ENCODE measurements around the gene PTPRD.

The PTPRD gene

GRCh38 chr9:10146517-10147331, 466.1 kb downstream of the PTPRD start:
- Histone ChIP-seq H2AFZ (ENCODE audit: low read depth) (no peak overlapping the region), H3K27ac (no peak overlapping the region), H3K4me2 (no peak overlapping the region), H4K20me1 (ENCODE audit: insufficient read depth) (no peaks in the 10 kb centered on the region), H3K9ac (no peak overlapping the region), H3K79me2 (ENCODE audit: insufficient read depth, low read depth) (no peaks in the 10 kb centered on the region), H3K4me1 (ENCODE audit: low read depth, poor library complexity, severe bottlenecking) (no peaks in the 10 kb centered on the region), H3K27me3 (ENCODE audit: insufficient read depth, low read depth) (no peaks in the 10 kb centered on the region), H3K4me3 (IDR thresholded peaks at IDR 0.05; ENCODE audit: insufficient read depth, low read depth, low read length) (no peak overlapping the region), H3K36me3 (ENCODE audit: insufficient read depth) (no peaks in the 10 kb centered on the region)
- TF ChIP-seq CTCF (conservative IDR thresholded peaks at IDR 0.05; ENCODE audit: low read depth, low read length), result no peak

- Histone ChIP-seq H3K36me3 (ENCODE audit: insufficient read depth) (no peaks in the 10 kb centered on the region), H3K27ac (no peak overlapping the region), H3K9ac (no peak overlapping the region), H3K4me2 (no peak overlapping the region), H3K27me3 (ENCODE audit: insufficient read depth, low read depth) (no peaks in the 10 kb centered on the region), H4K20me1 (ENCODE audit: insufficient read depth) (no peaks in the 10 kb centered on the region), H3K4me3 (IDR thresholded peaks at IDR 0.05; ENCODE audit: insufficient read depth, low read depth, low read length) (no peak overlapping the region), H3K79me2 (ENCODE audit: insufficient read depth, low read depth) (no peaks in the 10 kb centered on the region), H3K4me1 (ENCODE audit: low read depth, poor library complexity, severe bottlenecking) (no peaks in the 10 kb centered on the region), H2AFZ (ENCODE audit: low read depth) (no peak overlapping the region)
- no peak for TF ChIP-seq CTCF (conservative IDR thresholded peaks at IDR 0.05; ENCODE audit: low read depth, low read length)
Observed at GRCh38 chr9:10144355-10144754, 468.4 kb downstream of the PTPRD start.

- Histone ChIP-seq H3K36me3 (ENCODE audit: insufficient read depth) (no peaks in the 10 kb centered on the region), H3K4me2 (no peak overlapping the region), H3K27ac (no peak overlapping the region), H3K79me2 (ENCODE audit: insufficient read depth, low read depth) (no peaks in the 10 kb centered on the region), H3K9ac (no peak overlapping the region), H3K4me3 (IDR thresholded peaks at IDR 0.05; ENCODE audit: insufficient read depth, low read depth, low read length) (no peak overlapping the region), H2AFZ (ENCODE audit: low read depth) (no peak overlapping the region), H4K20me1 (ENCODE audit: insufficient read depth) (no peaks in the 10 kb centered on the region), H3K27me3 (ENCODE audit: insufficient read depth, low read depth) (no peaks in the 10 kb centered on the region), H3K4me1 (ENCODE audit: low read depth, poor library complexity, severe bottlenecking) (no peaks in the 10 kb centered on the region)
- TF ChIP-seq CTCF (conservative IDR thresholded peaks at IDR 0.05; ENCODE audit: low read depth, low read length), result no peak
Observed at GRCh38 chr9:10135553-10135952, 477.2 kb downstream of the PTPRD start.

DNA sequence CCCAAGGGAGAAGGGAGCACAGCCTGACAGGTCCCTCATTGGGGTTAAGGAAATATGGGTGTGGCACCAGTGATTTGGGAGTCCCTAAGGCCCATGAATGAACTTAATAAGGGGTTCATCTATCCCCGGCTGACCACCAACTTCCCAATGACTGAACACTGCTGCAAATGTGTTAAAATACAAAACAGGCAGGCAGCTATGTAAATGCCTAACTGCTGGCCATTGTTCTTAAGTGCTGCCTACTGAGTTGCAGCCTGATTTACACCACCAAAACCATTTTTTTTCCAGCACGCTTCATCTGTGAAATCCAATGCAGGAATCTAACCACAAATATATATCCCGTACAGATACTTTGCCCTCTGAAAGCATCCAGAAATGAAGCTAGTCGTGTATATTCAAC, 478.5 kb downstream of the PTPRD start:
- Histone ChIP-seq H3K79me2 (ENCODE audit: insufficient read depth, low read depth) (no peaks in the 10 kb centered on the region), H3K27ac (no peak overlapping the region), H3K4me1 (ENCODE audit: low read depth, poor library complexity, severe bottlenecking) (no peaks in the 10 kb centered on the region), H3K27me3 (ENCODE audit: insufficient read depth, low read depth) (no peaks in the 10 kb centered on the region), H3K36me3 (ENCODE audit: insufficient read depth) (no peaks in the 10 kb centered on the region), H3K9ac (no peak overlapping the region), H3K4me2 (no peak overlapping the region), H4K20me1 (ENCODE audit: insufficient read depth) (no peaks in the 10 kb centered on the region), H3K4me3 (IDR thresholded peaks at IDR 0.05; ENCODE audit: insufficient read depth, low read depth, low read length) (no peak overlapping the region), H2AFZ (ENCODE audit: low read depth) (no peak overlapping the region)
- no peak for TF ChIP-seq CTCF (conservative IDR thresholded peaks at IDR 0.05; ENCODE audit: low read depth, low read length)

Data from KMS-11 (cell line).